Measurements from ENCODE around the gene IGSF22. TPM values are rescaled to one million over a fixed set of nuclear protein-coding genes. Genes with fewer than 3 reads are reported as not detected.

The IGSF22 gene
- total RNA-seq: under 0.01 and 1.3 TPM in 2 replicates

- H3K4me3 ChIP-seq (ENCODE audit: low read depth, low read length): no peak within 1 kb of the TSS
- no peak for TF ChIP-seq CTCF (IDR thresholded peaks at IDR 0.05; ENCODE audit: insufficient read depth, low read depth, low read length)
- no peak for DNase-seq (ENCODE audit: low read depth)
These were observed at the start of gene IGSF22 for GRCh38 chr11:18726040-18726439. TSS of gene IGSF22 (minus strand) at chr11:18726188. CDS start at chr11:18724236, 1,952 bp downstream.

GRCh38 chr11:18774801-18775200 lies 48.8 kb upstream of the IGSF22 start:
- DNase-seq (ENCODE audit: low read depth): no peak
- no peak overlapping the region for H3K4me3 ChIP-seq (ENCODE audit: low read depth, low read length)
- TF ChIP-seq CTCF (IDR thresholded peaks at IDR 0.05; ENCODE audit: insufficient read depth, low read depth, low read length): no peak

GRCh38 chr11:18773681-18774080 lies 47.7 kb upstream of the IGSF22 start:
- H3K4me3 ChIP-seq (ENCODE audit: low read depth, low read length): no peak overlapping the region
- no peak for TF ChIP-seq CTCF (IDR thresholded peaks at IDR 0.05; ENCODE audit: insufficient read depth, low read depth, low read length)
- DNase-seq (ENCODE audit: low read depth): no peak

GRCh38 chr11:18773104-18773503 lies 47.1 kb upstream of the IGSF22 start:
- TF ChIP-seq CTCF (IDR thresholded peaks at IDR 0.05; ENCODE audit: insufficient read depth, low read depth, low read length): no peak
- no peak for DNase-seq (ENCODE audit: low read depth)
- H3K4me3 ChIP-seq (ENCODE audit: low read depth, low read length): no peak overlapping the region

GRCh38 chr11:18772211-18772610 lies 46.2 kb upstream of the IGSF22 start:
- no peak overlapping the region for H3K4me3 ChIP-seq (ENCODE audit: low read depth, low read length)
- TF ChIP-seq CTCF (IDR thresholded peaks at IDR 0.05; ENCODE audit: insufficient read depth, low read depth, low read length): no peak
- no peak for DNase-seq (ENCODE audit: low read depth)

- TF ChIP-seq CTCF (IDR thresholded peaks at IDR 0.05; ENCODE audit: insufficient read depth, low read depth, low read length): no peak
- no peak overlapping the region for H3K4me3 ChIP-seq (ENCODE audit: low read depth, low read length)
- DNase-seq (ENCODE audit: low read depth): no peak
These were observed 45.5 kb upstream of the IGSF22 start for GRCh38 chr11:18771266-18772035.

All from fibroblast of villous mesenchyme (primary cell).